ENCODE results near the gene ZNF562. TPM values are rescaled to one million over a fixed set of nuclear protein-coding genes. Genes with fewer than 3 reads are reported as not detected.

ZNF562 gene
- total RNA-seq, 1 experiment from 2014 or later: 29.5 TPM

DNA sequence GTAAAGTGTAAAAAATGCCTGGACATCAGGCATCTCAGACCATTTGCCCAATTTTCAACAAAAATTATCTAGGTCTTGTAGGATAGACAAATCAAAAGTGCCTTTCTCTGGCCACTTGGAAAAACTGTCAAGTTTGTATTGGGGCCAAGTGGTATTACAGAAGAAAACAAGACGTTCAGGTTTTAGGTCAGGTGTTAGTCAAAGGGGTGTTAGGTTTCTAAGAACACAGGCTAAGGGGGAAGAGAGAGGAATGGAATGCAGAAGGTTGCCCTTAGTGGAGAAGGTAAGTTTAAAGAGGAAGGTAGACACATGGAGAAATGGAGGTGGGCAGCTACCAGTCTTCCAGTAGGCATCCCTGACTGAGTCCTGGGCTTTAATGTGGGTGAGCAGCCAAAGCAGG lies 33.9 kb downstream of the ZNF562 start:
- Histone ChIP-seq H3K36me3 (ENCODE audit: control insufficient read depth, insufficient read depth, low read length) (no peaks in the 10 kb centered on the region), H3K4me3 (ENCODE audit: low read depth in 2 of 2, low read length in 2 of 2) (no peak overlapping the region), H3K9me3 (ENCODE audit: control insufficient read depth, insufficient read depth, low read depth, low read length) (no peaks in the 10 kb centered on the region), H3K4me1 (ENCODE audit: control insufficient read depth, insufficient read depth, low read length) (no peaks in the 10 kb centered on the region), H3K27me3 (ENCODE audit: control insufficient read depth, insufficient read depth, low read length) (no peaks in the 10 kb centered on the region), H3K27ac (ENCODE audit: low read length) (no peak overlapping the region)
- CTCF ChIA-PET: no interaction called here
- no peak for ATAC-seq
- TF ChIP-seq, protein P1, sequence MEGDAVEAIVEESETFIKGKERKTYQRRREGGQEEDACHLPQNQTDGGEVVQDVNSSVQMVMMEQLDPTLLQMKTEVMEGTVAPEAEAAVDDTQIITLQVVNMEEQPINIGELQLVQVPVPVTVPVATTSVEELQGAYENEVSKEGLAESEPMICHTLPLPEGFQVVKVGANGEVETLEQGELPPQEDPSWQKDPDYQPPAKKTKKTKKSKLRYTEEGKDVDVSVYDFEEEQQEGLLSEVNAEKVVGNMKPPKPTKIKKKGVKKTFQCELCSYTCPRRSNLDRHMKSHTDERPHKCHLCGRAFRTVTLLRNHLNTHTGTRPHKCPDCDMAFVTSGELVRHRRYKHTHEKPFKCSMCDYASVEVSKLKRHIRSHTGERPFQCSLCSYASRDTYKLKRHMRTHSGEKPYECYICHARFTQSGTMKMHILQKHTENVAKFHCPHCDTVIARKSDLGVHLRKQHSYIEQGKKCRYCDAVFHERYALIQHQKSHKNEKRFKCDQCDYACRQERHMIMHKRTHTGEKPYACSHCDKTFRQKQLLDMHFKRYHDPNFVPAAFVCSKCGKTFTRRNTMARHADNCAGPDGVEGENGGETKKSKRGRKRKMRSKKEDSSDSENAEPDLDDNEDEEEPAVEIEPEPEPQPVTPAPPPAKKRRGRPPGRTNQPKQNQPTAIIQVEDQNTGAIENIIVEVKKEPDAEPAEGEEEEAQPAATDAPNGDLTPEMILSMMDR (IDR thresholded peaks at IDR 0.05): no peak
- no peak for DNase-seq (ENCODE audit: low read depth, low spot score)
- in situ Hi-C loops (cut with HindIII; ENCODE audit: low pct_unique_long_range_greater_than_20kb, low sequenced_read_pairs) (no loop called here), intact Hi-C loops (cut with micrococcal nuclease; ENCODE audit: unreplicated experiment) (no loop called here)
- POLR2A ChIA-PET: interaction anchor here (0.6 kb wide), 1 partner anchor 16 kb away, joined by 5 read pairs; no protein-coding TSS in a partner anchor
- BruUV-seq (replicated peaks): no TSS peak

DNA sequence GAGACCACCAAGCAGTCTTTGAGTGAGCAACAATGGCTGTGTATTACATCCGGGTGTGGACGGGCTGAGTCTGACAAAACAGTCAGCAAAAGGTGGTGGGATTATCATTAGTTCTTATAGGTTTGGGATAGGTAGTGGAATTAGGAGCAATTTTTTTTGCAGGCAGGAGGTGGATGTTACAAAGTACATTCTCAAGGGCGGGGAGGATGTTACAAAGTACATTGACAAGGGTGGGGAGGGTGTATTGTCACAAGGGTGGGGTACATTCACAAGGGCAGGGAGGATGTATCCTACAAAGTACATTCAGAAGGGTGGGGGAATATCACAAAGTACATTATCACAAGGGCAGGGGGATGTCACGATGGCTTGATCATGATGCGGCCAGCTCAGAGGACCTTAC lies 38.9 kb downstream of the ZNF562 start:
- POLR2A ChIA-PET: no interaction called here

More for the DNA sequence above, 38.9 kb downstream of the ZNF562 start:
- DNase-seq (ENCODE audit: low read depth, low spot score) (no peak), ATAC-seq (no peak)
- CTCF ChIA-PET: no interaction called here
- in situ Hi-C loops (cut with HindIII; ENCODE audit: low pct_unique_long_range_greater_than_20kb, low sequenced_read_pairs) (no loop called here), intact Hi-C loops (cut with micrococcal nuclease; ENCODE audit: unreplicated experiment) (no loop called here)
- BruUV-seq (replicated peaks): no TSS peak
- Histone ChIP-seq H3K4me1 (ENCODE audit: control insufficient read depth, insufficient read depth, low read length) (no peaks in the 10 kb centered on the region), H3K9me3 (ENCODE audit: control insufficient read depth, insufficient read depth, low read depth, low read length) (no peaks in the 10 kb centered on the region), H3K27me3 (ENCODE audit: control insufficient read depth, insufficient read depth, low read length) (no peaks in the 10 kb centered on the region), H3K4me3 (ENCODE audit: low read depth in 2 of 2, low read length in 2 of 2) (no peak overlapping the region), H3K27ac (ENCODE audit: low read length) (no peak overlapping the region), H3K36me3 (ENCODE audit: control insufficient read depth, insufficient read depth, low read length) (no peaks in the 10 kb centered on the region)
- TF ChIP-seq SIN3A (IDR thresholded peaks at IDR 0.05; ENCODE audit: borderline replicate concordance, insufficient read depth, low read depth, low read length) (no peak), TCF7L2 (IDR thresholded peaks at IDR 0.05; ENCODE audit: low read depth, low read length) (no peak), POLR2AphosphoS5 (IDR thresholded peaks at IDR 0.05; ENCODE audit: low read depth, low read length) (no peak)
- TF ChIP-seq, protein P1 (IDR thresholded peaks at IDR 0.05): no peak
- TF ChIP-seq, protein P2, sequence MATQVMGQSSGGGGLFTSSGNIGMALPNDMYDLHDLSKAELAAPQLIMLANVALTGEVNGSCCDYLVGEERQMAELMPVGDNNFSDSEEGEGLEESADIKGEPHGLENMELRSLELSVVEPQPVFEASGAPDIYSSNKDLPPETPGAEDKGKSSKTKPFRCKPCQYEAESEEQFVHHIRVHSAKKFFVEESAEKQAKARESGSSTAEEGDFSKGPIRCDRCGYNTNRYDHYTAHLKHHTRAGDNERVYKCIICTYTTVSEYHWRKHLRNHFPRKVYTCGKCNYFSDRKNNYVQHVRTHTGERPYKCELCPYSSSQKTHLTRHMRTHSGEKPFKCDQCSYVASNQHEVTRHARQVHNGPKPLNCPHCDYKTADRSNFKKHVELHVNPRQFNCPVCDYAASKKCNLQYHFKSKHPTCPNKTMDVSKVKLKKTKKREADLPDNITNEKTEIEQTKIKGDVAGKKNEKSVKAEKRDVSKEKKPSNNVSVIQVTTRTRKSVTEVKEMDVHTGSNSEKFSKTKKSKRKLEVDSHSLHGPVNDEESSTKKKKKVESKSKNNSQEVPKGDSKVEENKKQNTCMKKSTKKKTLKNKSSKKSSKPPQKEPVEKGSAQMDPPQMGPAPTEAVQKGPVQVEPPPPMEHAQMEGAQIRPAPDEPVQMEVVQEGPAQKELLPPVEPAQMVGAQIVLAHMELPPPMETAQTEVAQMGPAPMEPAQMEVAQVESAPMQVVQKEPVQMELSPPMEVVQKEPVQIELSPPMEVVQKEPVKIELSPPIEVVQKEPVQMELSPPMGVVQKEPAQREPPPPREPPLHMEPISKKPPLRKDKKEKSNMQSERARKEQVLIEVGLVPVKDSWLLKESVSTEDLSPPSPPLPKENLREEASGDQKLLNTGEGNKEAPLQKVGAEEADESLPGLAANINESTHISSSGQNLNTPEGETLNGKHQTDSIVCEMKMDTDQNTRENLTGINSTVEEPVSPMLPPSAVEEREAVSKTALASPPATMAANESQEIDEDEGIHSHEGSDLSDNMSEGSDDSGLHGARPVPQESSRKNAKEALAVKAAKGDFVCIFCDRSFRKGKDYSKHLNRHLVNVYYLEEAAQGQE (IDR thresholded peaks at IDR 0.05; ENCODE audit: insufficient read depth in 1 of 2, low read depth in 2 of 2, low read length in 1 of 2): no peak

Data from Panc1 (cell line).